Spleen (tissue), 7 donors: ENCODE measurements around the gene VMP1.

Experiments used
- CTCF ChIP-seq, 11 experiments: fragments of 200-600 bp in 7 of 11; fragments of 450-650 bp in 4 of 11; sonication (generic) in 4 of 11; IDR thresholded peaks in 8 of 11; conservative IDR thresholded peaks in 3 of 11; 1 replicate in 7 of 11; 2 replicates in 4 of 11; pipeline versions ENCODE4 v1.4.0 to v1.8.0; 2016 to 2021; ENCODE audit warnings: antibody characterized with exemption in 11 of 11, inconsistent platforms in 4 of 11, mild to moderate bottlenecking in 1 of 11
- POLR2AphosphoS5 ChIP-seq, 3 donors: sonication (generic); formaldehyde crosslinking; IDR thresholded peaks; one replicate each; pipeline ENCODE4 v1.5.1; 2017; ENCODE audit warnings: antibody characterized with exemption in 3 of 3
- donor health status: DM: no; HTN: no; CAD: no; lungs with moderate emphysema.
- donor health status: DM: no; HTN: no; CAD: no.
- donor health status: DM: no; HTN: no; CAD: no.

- TF ChIP-seq CTCF (IDR thresholded peaks at IDR 0.05 in 8 of 11, conservative IDR thresholded peaks at IDR 0.05 in 3 of 11) (peak in 3 of 11 experiments; percentile 33 to 40 (median 39)), POLR2AphosphoS5 (IDR thresholded peaks at IDR 0.05) (peak in 2 of 3 donors; percentile 41 to 93)
Measured at GRCh38 chr17:59837308-59838051, 130.0 kb downstream of the VMP1 start.
